HG03108 (cell line): ENCODE measurements around the gene RABEP2.
"Not testable (repeated sequence)": the region's sequence is repeated elsewhere in the genome, so short reads cannot be mapped to it uniquely, and the experiment has no call there.

Source experiments
- ATAC-seq: cut with Tn5 transposase; IDR thresholded peaks from one replicate; pipeline ENCODE4 v1.9.1; 2021; ENCODE audit warnings: moderate library complexity; ENCODE audit not compliant: unreplicated experiment

Gene RABEP2

GRCh38 chr16:28933171-28933570 lies 8.1 kb upstream of the RABEP2 start:
- no peak for ATAC-seq

GRCh38 chr16:28932339-28933141 lies 7.5 kb upstream of the RABEP2 start:
- ATAC-seq: no peak

GRCh38 chr16:28931801-28932225 lies 6.8 kb upstream of the RABEP2 start, which contains the start of gene CD19:
Gene CD19 (plus strand): TSS chr16:28931971. CDS start chr16:28932001, 30 bp downstream.
- ATAC-seq: no peak

- peak; percentile 55 for ATAC-seq
Observed at GRCh38 chr16:28930652-28931051, 5.6 kb upstream of the RABEP2 start.

GRCh38 chr16:28930203-28930602 lies 5.2 kb upstream of the RABEP2 start:
- no peak for ATAC-seq

- ATAC-seq: no peak
Observed at GRCh38 chr16:28927815-28928214, 2.8 kb upstream of the RABEP2 start.

GRCh38 chr16:28926284-28926683 lies 1.2 kb upstream of the RABEP2 start:
- ATAC-seq: not testable (repeated sequence)

GRCh38 chr16:28925386-28926228 lies 569 bp upstream of the RABEP2 start:
- ATAC-seq: peak; percentile 19

GRCh38 chr16:28924399-28924761 lies 658 bp downstream of the RABEP2 start:
- ATAC-seq: no peak

GRCh38 chr16:28923652-28924398 lies 1.2 kb downstream of the RABEP2 start:
- ATAC-seq: peak; percentile 60

- no peak for ATAC-seq
Observed at GRCh38 chr16:28923231-28923587, 1.8 kb downstream of the RABEP2 start.

GRCh38 chr16:28918698-28919097 lies 6.3 kb downstream of the RABEP2 start:
- ATAC-seq: no peak

GRCh38 chr16:28917095-28917494 lies 7.9 kb downstream of the RABEP2 start:
- no peak for ATAC-seq

- no peak for ATAC-seq
Observed at GRCh38 chr16:28915181-28915580, 9.9 kb downstream of the RABEP2 start.

- ATAC-seq: no peak
Observed at GRCh38 chr16:28913946-28914724, 10.9 kb downstream of the RABEP2 start.

GRCh38 chr16:28912558-28912957 lies 12.5 kb downstream of the RABEP2 start:
- ATAC-seq: no peak

- no peak for ATAC-seq
Observed at GRCh38 chr16:28910086-28911031, 14.7 kb downstream of the RABEP2 start.

- ATAC-seq: no peak
Observed at GRCh38 chr16:28905800-28906372, 19.2 kb downstream of the RABEP2 start.

GRCh38 chr16:28905229-28905754 lies 19.7 kb downstream of the RABEP2 start:
- ATAC-seq: no peak
